Adrenal gland (tissue), 5 donors: ENCODE results near the gene KCNJ16.

ENCODE experiments used
- POLR2A ChIP-seq, 2 donors: fragments of 450-650 bp; IDR thresholded peaks; one replicate each; pipeline ENCODE4 v1.6.1; 2017; ENCODE audit warnings: antibody characterized with exemption in 2 of 2, mild to moderate bottlenecking in 2 of 2, moderate library complexity in 1 of 2
- TF ChIP-seq, protein P1 (sequence below), 6 experiments: fragments of 450-650 bp in 4 of 6; fragments of 200-600 bp in 2 of 6; sonication (generic) in 1 of 6; IDR thresholded peaks; 1 replicate in 5 of 6; 2 replicates in 1 of 6; pipeline versions ENCODE4 v1.5.1 to v1.8.0; 2016 to 2021; ENCODE audit warnings: antibody characterized with exemption in 6 of 6, mild to moderate bottlenecking in 2 of 6, moderate library complexity in 1 of 6
- donor health status: DM: no; HTN: no; CAD: no.

GRCh38 chr17:70111201-70111600, 36.2 kb downstream of the KCNJ16 start:
- TF ChIP-seq POLR2A (IDR thresholded peaks at IDR 0.05) = no peak
- TF ChIP-seq, protein P1, sequence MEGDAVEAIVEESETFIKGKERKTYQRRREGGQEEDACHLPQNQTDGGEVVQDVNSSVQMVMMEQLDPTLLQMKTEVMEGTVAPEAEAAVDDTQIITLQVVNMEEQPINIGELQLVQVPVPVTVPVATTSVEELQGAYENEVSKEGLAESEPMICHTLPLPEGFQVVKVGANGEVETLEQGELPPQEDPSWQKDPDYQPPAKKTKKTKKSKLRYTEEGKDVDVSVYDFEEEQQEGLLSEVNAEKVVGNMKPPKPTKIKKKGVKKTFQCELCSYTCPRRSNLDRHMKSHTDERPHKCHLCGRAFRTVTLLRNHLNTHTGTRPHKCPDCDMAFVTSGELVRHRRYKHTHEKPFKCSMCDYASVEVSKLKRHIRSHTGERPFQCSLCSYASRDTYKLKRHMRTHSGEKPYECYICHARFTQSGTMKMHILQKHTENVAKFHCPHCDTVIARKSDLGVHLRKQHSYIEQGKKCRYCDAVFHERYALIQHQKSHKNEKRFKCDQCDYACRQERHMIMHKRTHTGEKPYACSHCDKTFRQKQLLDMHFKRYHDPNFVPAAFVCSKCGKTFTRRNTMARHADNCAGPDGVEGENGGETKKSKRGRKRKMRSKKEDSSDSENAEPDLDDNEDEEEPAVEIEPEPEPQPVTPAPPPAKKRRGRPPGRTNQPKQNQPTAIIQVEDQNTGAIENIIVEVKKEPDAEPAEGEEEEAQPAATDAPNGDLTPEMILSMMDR (IDR thresholded peaks at IDR 0.05) = no peak
